ENCODE results near the gene MET. TPM values are rescaled to one million over a fixed set of nuclear protein-coding genes. Genes with fewer than 3 reads are reported as not detected.
"Not testable (repeated sequence)": the region's sequence is repeated elsewhere in the genome, so short reads cannot be mapped to it uniquely, and the experiment has no call there.

The MET gene
- total RNA-seq, 2 donors from 2014 or later: 2.5 to 7.3 TPM

DNA sequence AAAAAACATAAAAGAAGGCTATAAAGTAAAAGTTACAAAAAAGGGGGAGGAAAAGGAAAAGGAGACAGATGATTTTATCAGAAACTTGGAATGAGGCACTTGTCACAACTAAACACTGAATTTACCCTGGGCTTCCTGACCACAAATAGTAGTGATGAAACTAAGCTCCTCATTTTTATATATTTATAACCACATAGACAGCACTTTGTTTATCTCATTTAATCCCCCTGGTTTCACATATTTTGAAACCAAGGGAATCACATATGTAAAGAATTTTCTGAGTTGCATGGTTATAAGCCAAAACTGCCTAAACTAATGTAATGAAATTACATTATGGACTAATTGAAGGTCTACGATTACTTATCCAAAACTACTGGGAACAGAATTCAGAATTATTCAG is 39.6 kb upstream of the MET start:
- Histone ChIP-seq H3K4me3 (ENCODE audit: low read length) (no peak overlapping the region), H3K9ac (ENCODE audit: extremely low read depth, low read length, poor library complexity, severe bottlenecking) (no peak overlapping the region), H3K9me3 (ENCODE audit: control insufficient read depth, low read length) (no peaks in the 10 kb centered on the region), H3K36me3 (ENCODE audit: control insufficient read depth, insufficient read depth, low read length) (no peaks in the 10 kb centered on the region), H3K4me1 (ENCODE audit: control insufficient read depth, insufficient read depth, low read length) (no peaks in the 10 kb centered on the region), H3K27ac (ENCODE audit: low read depth, low read length) (no peak overlapping the region), H3K27me3 (ENCODE audit: control insufficient read depth, insufficient read depth, low read length, poor library complexity, severe bottlenecking) (no peaks in the 10 kb centered on the region)
- no peak for DNase-seq
- no CpG with 5 or more reads among the region's 1 CpG for WGBS, 2 experiments (ENCODE audit: insufficient coverage in 1 of 2, insufficient read length in 1 of 2)
- TF ChIP-seq, protein P1, sequence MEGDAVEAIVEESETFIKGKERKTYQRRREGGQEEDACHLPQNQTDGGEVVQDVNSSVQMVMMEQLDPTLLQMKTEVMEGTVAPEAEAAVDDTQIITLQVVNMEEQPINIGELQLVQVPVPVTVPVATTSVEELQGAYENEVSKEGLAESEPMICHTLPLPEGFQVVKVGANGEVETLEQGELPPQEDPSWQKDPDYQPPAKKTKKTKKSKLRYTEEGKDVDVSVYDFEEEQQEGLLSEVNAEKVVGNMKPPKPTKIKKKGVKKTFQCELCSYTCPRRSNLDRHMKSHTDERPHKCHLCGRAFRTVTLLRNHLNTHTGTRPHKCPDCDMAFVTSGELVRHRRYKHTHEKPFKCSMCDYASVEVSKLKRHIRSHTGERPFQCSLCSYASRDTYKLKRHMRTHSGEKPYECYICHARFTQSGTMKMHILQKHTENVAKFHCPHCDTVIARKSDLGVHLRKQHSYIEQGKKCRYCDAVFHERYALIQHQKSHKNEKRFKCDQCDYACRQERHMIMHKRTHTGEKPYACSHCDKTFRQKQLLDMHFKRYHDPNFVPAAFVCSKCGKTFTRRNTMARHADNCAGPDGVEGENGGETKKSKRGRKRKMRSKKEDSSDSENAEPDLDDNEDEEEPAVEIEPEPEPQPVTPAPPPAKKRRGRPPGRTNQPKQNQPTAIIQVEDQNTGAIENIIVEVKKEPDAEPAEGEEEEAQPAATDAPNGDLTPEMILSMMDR (conservative IDR thresholded peaks at IDR 0.05): no peak
- Mint-ChIP-seq H3K36me3 (ENCODE audit: low read depth) (no peaks in the 10 kb centered on the region), H3K9me3 (no peaks in the 10 kb centered on the region), H3K4me1 (peaks cover 4% of the 10 kb centered on the region), H3K27ac (no peak overlapping the region), H3K27me3 (ENCODE audit: insufficient read depth) (no peaks in the 10 kb centered on the region), H3K4me3 (no peak overlapping the region)

- H3K4me3 ChIP-seq (ENCODE audit: low read length): no peak overlapping the region
- H3K4me1 ChIP-seq (ENCODE audit: control insufficient read depth, insufficient read depth, low read length): no peaks in the 10 kb centered on the region
- H3K27me3 ChIP-seq (ENCODE audit: control insufficient read depth, insufficient read depth, low read length, poor library complexity, severe bottlenecking): no peaks in the 10 kb centered on the region
- 91 to 97% methylated on average over 11 to 13 of the region's 13 CpGs for WGBS, 2 experiments (ENCODE audit: insufficient coverage in 1 of 2, insufficient read length in 1 of 2)
- H3K36me3 ChIP-seq (ENCODE audit: control insufficient read depth, insufficient read depth, low read length): no peaks in the 10 kb centered on the region
- no peak overlapping the region for H3K27ac ChIP-seq (ENCODE audit: low read depth, low read length)
- H3K9me3 ChIP-seq (ENCODE audit: control insufficient read depth, low read length): no peaks in the 10 kb centered on the region
- Mint-ChIP-seq H3K27ac (no peak overlapping the region), H3K4me1 (peaks cover 4% of the 10 kb centered on the region), H3K27me3 (ENCODE audit: insufficient read depth) (no peaks in the 10 kb centered on the region), H3K4me3 (no peak overlapping the region), H3K36me3 (ENCODE audit: low read depth) (no peaks in the 10 kb centered on the region), H3K9me3 (peaks cover 3% of the 10 kb centered on the region)
- TF ChIP-seq, protein P1 (conservative IDR thresholded peaks at IDR 0.05): no peak
- DNase-seq: no peak
- no peak overlapping the region for H3K9ac ChIP-seq (ENCODE audit: extremely low read depth, low read length, poor library complexity, severe bottlenecking)
Observed at GRCh38 chr7:116633131-116633988, 38.6 kb upstream of the MET start.

- H3K4me3 Mint-ChIP-seq: no peak overlapping the region
- Histone ChIP-seq H3K9ac (ENCODE audit: extremely low read depth, low read length, poor library complexity, severe bottlenecking) (no peak overlapping the region), H3K4me1 (ENCODE audit: control insufficient read depth, insufficient read depth, low read length) (no peaks in the 10 kb centered on the region), H3K27me3 (ENCODE audit: control insufficient read depth, insufficient read depth, low read length, poor library complexity, severe bottlenecking) (no peaks in the 10 kb centered on the region), H3K27ac (ENCODE audit: low read depth, low read length) (no peak overlapping the region), H3K4me3 (ENCODE audit: low read length) (no peak overlapping the region), H3K9me3 (ENCODE audit: control insufficient read depth, low read length) (no peaks in the 10 kb centered on the region), H3K36me3 (ENCODE audit: control insufficient read depth, insufficient read depth, low read length) (no peaks in the 10 kb centered on the region)
- TF ChIP-seq, protein P1 (conservative IDR thresholded peaks at IDR 0.05): no peak
- no peak overlapping the region for H3K27ac Mint-ChIP-seq
- H3K36me3 Mint-ChIP-seq (ENCODE audit: low read depth): no peaks in the 10 kb centered on the region
- no peaks in the 10 kb centered on the region for H3K4me1 Mint-ChIP-seq
- H3K27me3 Mint-ChIP-seq (ENCODE audit: insufficient read depth): no peaks in the 10 kb centered on the region
- DNase-seq: no peak
- H3K9me3 Mint-ChIP-seq: peaks cover 16% of the 10 kb centered on the region
- 92 to 94% methylated on average over 4 of the region's 4 CpGs for WGBS, 2 experiments (ENCODE audit: insufficient coverage in 1 of 2, insufficient read length in 1 of 2)
Observed at GRCh38 chr7:116636997-116637396, 35.0 kb upstream of the MET start.

DNA sequence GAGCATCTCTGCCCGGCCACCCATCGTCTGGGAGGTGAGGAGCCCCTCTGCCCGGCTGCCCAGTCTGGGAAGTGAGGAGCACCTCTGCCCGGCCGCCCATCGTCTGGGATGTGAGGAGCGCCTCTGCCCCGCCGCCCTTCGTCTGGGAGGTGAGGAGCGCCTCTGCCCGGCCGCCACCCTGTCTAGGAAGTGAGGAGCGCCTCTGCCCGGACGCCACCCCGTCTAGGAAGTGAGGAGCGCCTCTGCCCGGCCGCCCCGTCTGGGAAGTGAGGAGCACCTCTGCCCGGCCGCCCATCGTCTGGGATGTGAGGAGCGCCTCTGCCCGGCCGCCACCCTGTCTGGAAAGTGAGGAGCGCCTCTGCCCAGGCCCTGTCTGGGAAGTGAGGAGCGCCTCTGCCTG is 33.4 kb upstream of the MET start:
- not testable (repeated sequence) for H3K27me3 Mint-ChIP-seq (ENCODE audit: insufficient read depth); H3K4me1 ChIP-seq (ENCODE audit: control insufficient read depth, insufficient read depth, low read length); H3K27me3 ChIP-seq (ENCODE audit: control insufficient read depth, insufficient read depth, low read length, poor library complexity, severe bottlenecking); H3K27ac Mint-ChIP-seq; H3K4me3 ChIP-seq (ENCODE audit: low read length); H3K4me1 Mint-ChIP-seq; H3K27ac ChIP-seq (ENCODE audit: low read depth, low read length); H3K36me3 Mint-ChIP-seq (ENCODE audit: low read depth); H3K4me3 Mint-ChIP-seq; H3K9me3 ChIP-seq (ENCODE audit: control insufficient read depth, low read length); DNase-seq; H3K36me3 ChIP-seq (ENCODE audit: control insufficient read depth, insufficient read depth, low read length); H3K9ac ChIP-seq (ENCODE audit: extremely low read depth, low read length, poor library complexity, severe bottlenecking)
- peaks cover 16% of the 10 kb centered on the region for H3K9me3 Mint-ChIP-seq
- 90 to 96% methylated on average over 9 to 29 of the region's 29 CpGs for WGBS, 2 experiments (ENCODE audit: insufficient coverage in 1 of 2, insufficient read length in 1 of 2)
